DND-41 (cell line): ENCODE results near the gene PSMB11.

Source experiments
- ATAC-seq: fragments of 200-7000 bp; cut with Tn5 transposase; 3 replicates; pipeline ENCODE4 v1.9.1; 2021; ENCODE audit warnings: low read depth; ENCODE audit not compliant: insufficient read depth
- DNase-seq: peaks from one replicate; pipeline ENCODE4 v3.0.0-alpha.2; 2020
- H2AFZ ChIP-seq: 2 replicates; pipeline ENCODE4 v1.6.0; 2012; ENCODE audit warnings: low read depth, low read length
- H3K27ac ChIP-seq: 2 replicates; pipeline ENCODE4 v1.5.1; 2012; ENCODE audit warnings: low read length, inconsistent platforms
- H3K27me3 ChIP-seq: fragments of 200-600 bp; sonication (generic); 2 replicates; pipeline ENCODE4 v1.6.0; 2012; ENCODE audit warnings: low read length, mild to moderate bottlenecking, inconsistent platforms; ENCODE audit not compliant: insufficient read depth, poor library complexity
- H3K36me3 ChIP-seq: 2 replicates; pipeline ENCODE4 v1.5.1; 2012; ENCODE audit warnings: low read length, inconsistent platforms; ENCODE audit not compliant: insufficient read depth
- H3K4me1 ChIP-seq: 2 replicates; pipeline ENCODE4 v1.5.1; 2012; ENCODE audit warnings: mild to moderate bottlenecking, low read length; ENCODE audit not compliant: insufficient read depth
- H3K4me2 ChIP-seq: 2 replicates; pipeline ENCODE4 v1.6.0; 2012; ENCODE audit warnings: mild to moderate bottlenecking, moderate library complexity, low read length, inconsistent platforms; ENCODE audit not compliant: insufficient read depth
- H3K4me3 ChIP-seq, 2 experiments: fragments of 200-600 bp in 1 of 2; shearing (Covaris generic) in 1 of 2; 2 replicates each; pipeline ENCODE4 v1.5.1; 2012 to 2016; ENCODE audit warnings: inconsistent platforms in 2 of 2, low read length in 2 of 2, mild to moderate bottlenecking in 2 of 2, low read depth in 1 of 2, moderate library complexity in 1 of 2
- H3K79me2 ChIP-seq: 2 replicates; pipeline ENCODE4 v1.6.0; 2012; ENCODE audit warnings: low read length, inconsistent platforms; ENCODE audit not compliant: insufficient read depth
- H3K9ac ChIP-seq: 2 replicates; pipeline ENCODE4 v1.6.0; 2012; ENCODE audit warnings: low read depth, mild to moderate bottlenecking, inconsistent platforms, low read length, moderate library complexity
- H3K9me3 ChIP-seq: 2 replicates; pipeline ENCODE4 v1.5.1; 2012; ENCODE audit warnings: low read length, moderate library complexity, mild to moderate bottlenecking, inconsistent platforms; ENCODE audit not compliant: insufficient read depth, severe bottlenecking
- H4K20me1 ChIP-seq: 2 replicates; pipeline ENCODE4 v1.6.0; 2012; ENCODE audit warnings: low read length; ENCODE audit not compliant: insufficient read depth
- CTCF ChIP-seq: IDR thresholded peaks from 2 replicates; pipeline ENCODE4 v1.5.1; 2012; ENCODE audit warnings: borderline replicate concordance, low read length, moderate library complexity, mild to moderate bottlenecking; ENCODE audit not compliant: poor library complexity, severe bottlenecking; ENCODE audit errors: extremely low read depth
- EZH2 ChIP-seq: IDR thresholded peaks from 3 replicates; pipeline ENCODE4 v1.6.1; 2012; ENCODE audit warnings: borderline replicate concordance, low read depth, mild to moderate bottlenecking, moderate library complexity, low read length, inconsistent platforms; ENCODE audit not compliant: severe bottlenecking

The PSMB11 gene

GRCh38 chr14:23069413-23069806 is 27.4 kb downstream of the PSMB11 start:
- H4K20me1 ChIP-seq: peaks cover 39% of the 10 kb centered on the region
- ATAC-seq (no peak), DNase-seq (no peak)
- H3K27me3 ChIP-seq: no peaks in the 10 kb centered on the region
- peaks cover 57% of the 10 kb centered on the region for H3K79me2 ChIP-seq
- 0 out of 2 replicates have a peak overlapping the region, but pooled peaks have one; percentile 11 for H3K27ac ChIP-seq
- no peak overlapping the region for H3K9ac ChIP-seq
- H3K4me1 ChIP-seq: peaks cover 40% of the 10 kb centered on the region
- no peaks in the 10 kb centered on the region for H3K9me3 ChIP-seq
- peak overlapping the region; percentile 92; the same call in 1 of the 2 replicates for H3K4me2 ChIP-seq
- H3K36me3 ChIP-seq: peaks cover 67% of the 10 kb centered on the region
- H3K4me3 ChIP-seq: no peak overlapping the region
- H2AFZ ChIP-seq: no peak overlapping the region
- TF ChIP-seq EZH2 (no peak), CTCF (no peak)

GRCh38 chr14:23070262-23071129 is 28.5 kb downstream of the PSMB11 start:
- TF ChIP-seq CTCF (no peak), EZH2 (no peak)
- Histone ChIP-seq H3K27ac (peak overlapping the region; percentile 78), H3K9me3 (no peaks in the 10 kb centered on the region), H3K4me3 (peak overlapping the region; percentile 73 to 75), H3K4me1 (peaks cover 40% of the 10 kb centered on the region), H3K27me3 (no peaks in the 10 kb centered on the region), H2AFZ (no peak overlapping the region), H3K4me2 (peak overlapping the region; percentile 92), H3K9ac (peak overlapping the region; percentile 70), H4K20me1 (peaks cover 38% of the 10 kb centered on the region), H3K79me2 (peaks cover 57% of the 10 kb centered on the region), H3K36me3 (peaks cover 66% of the 10 kb centered on the region)
- DNase-seq: no peak
- no peak for ATAC-seq

- H2AFZ ChIP-seq: peak overlapping the region; percentile 73
- peak; percentile 89 for DNase-seq
- peaks cover 55% of the 10 kb centered on the region for H3K79me2 ChIP-seq
- H3K27me3 ChIP-seq: no peaks in the 10 kb centered on the region
- H3K27ac ChIP-seq: peak overlapping the region; percentile 78
- H3K9ac ChIP-seq: peak overlapping the region; percentile 70
- peak overlapping the region; percentile 73 to 75 for H3K4me3 ChIP-seq
- H3K9me3 ChIP-seq: no peaks in the 10 kb centered on the region
- TF ChIP-seq CTCF (no peak), EZH2 (no peak)
- peaks cover 66% of the 10 kb centered on the region for H3K36me3 ChIP-seq
- peak overlapping the region; percentile 92 for H3K4me2 ChIP-seq
- H4K20me1 ChIP-seq: peaks cover 29% of the 10 kb centered on the region
- ATAC-seq: peak; percentile 95
- H3K4me1 ChIP-seq: peaks cover 40% of the 10 kb centered on the region
Measured at GRCh38 chr14:23071244-23071920, 29.4 kb downstream of the PSMB11 start.
